ENCODE results near the gene GNE.

The GNE gene

GRCh38 chr9:36293918-36294317 lies 35.7 kb upstream of the GNE start:
- no peak overlapping the region for H3K27ac ChIP-seq
- no peak for TF ChIP-seq ZFX (IDR thresholded peaks at IDR 0.05; ENCODE audit: borderline replicate concordance)
- no peak for TF ChIP-seq CTCF (IDR thresholded peaks at IDR 0.05)

GRCh38 chr9:36293171-36293570 lies 34.9 kb upstream of the GNE start:
- no peak overlapping the region for H3K27ac ChIP-seq
- no peak for TF ChIP-seq ZFX (IDR thresholded peaks at IDR 0.05; ENCODE audit: borderline replicate concordance)
- TF ChIP-seq CTCF (IDR thresholded peaks at IDR 0.05): no peak

- TF ChIP-seq CTCF (IDR thresholded peaks at IDR 0.05): no peak
- no peak for TF ChIP-seq ZFX (IDR thresholded peaks at IDR 0.05; ENCODE audit: borderline replicate concordance)
- no peak overlapping the region for H3K27ac ChIP-seq
Measured at GRCh38 chr9:36292641-36293040, 34.4 kb upstream of the GNE start.

GRCh38 chr9:36290996-36291395 lies 32.7 kb upstream of the GNE start:
- no peak overlapping the region for H3K27ac ChIP-seq
- TF ChIP-seq CTCF (IDR thresholded peaks at IDR 0.05): no peak
- no peak for TF ChIP-seq ZFX (IDR thresholded peaks at IDR 0.05; ENCODE audit: borderline replicate concordance)

GRCh38 chr9:36289836-36290435 lies 31.7 kb upstream of the GNE start:
- no peak for TF ChIP-seq CTCF (IDR thresholded peaks at IDR 0.05)
- no peak for TF ChIP-seq ZFX (IDR thresholded peaks at IDR 0.05; ENCODE audit: borderline replicate concordance)
- no peak overlapping the region for H3K27ac ChIP-seq

- H3K27ac ChIP-seq: no peak overlapping the region
- no peak for TF ChIP-seq ZFX (IDR thresholded peaks at IDR 0.05; ENCODE audit: borderline replicate concordance)
- no peak for TF ChIP-seq CTCF (IDR thresholded peaks at IDR 0.05)
Measured at GRCh38 chr9:36288070-36288469, 29.8 kb upstream of the GNE start.

GRCh38 chr9:36286388-36286787 lies 28.1 kb upstream of the GNE start:
- no peak overlapping the region for H3K27ac ChIP-seq
- no peak for TF ChIP-seq CTCF (IDR thresholded peaks at IDR 0.05)
- no peak for TF ChIP-seq ZFX (IDR thresholded peaks at IDR 0.05; ENCODE audit: borderline replicate concordance)

Measured in 22Rv1 (cell line).